Caco-2 (cell line): ENCODE measurements around the gene CTSD. TPM values are rescaled to one million over a fixed set of nuclear protein-coding genes. Genes with fewer than 3 reads are reported as not detected.

Experiments
- BruUV-seq: library from RNA; stranded (reverse); fragments of 400-500 nt; replicated peaks from 2 replicates; lab custom pipeline; 2021; lab: Mats Ljungman, UMichigan
- CTCF ChIA-PET: fragments of 300-600 bp; sonication (Branson Sonifier 250); formaldehyde crosslinking; loops from one replicate; lab custom pipeline; 2022; ENCODE audit warnings: antibody characterized with exemption; lab: Charles Lee
- POLR2A ChIA-PET: fragments of 300-600 bp; sonication (Branson Sonifier 250); formaldehyde crosslinking; loops from one replicate; lab custom pipeline; 2022; ENCODE audit warnings: antibody characterized with exemption; lab: Charles Lee
- DNase-seq, 2 experiments: peaks; one replicate each; pipeline versions ENCODE4 v3.0.0 to v3.0.0-alpha.2; 2020 to 2022
- H3K27me3 ChIP-seq: replicated peaks from 2 replicates; pipeline ENCODE4 v1.6.0; 2011; ENCODE audit warnings: low read length; ENCODE audit not compliant: control insufficient read depth, insufficient read depth
- H3K36me3 ChIP-seq: 2 replicates; pipeline ENCODE4 v1.5.1; 2011; ENCODE audit warnings: low read length; ENCODE audit not compliant: control insufficient read depth, insufficient read depth
- H3K4me1 ChIP-seq: fragments of 250-450 bp; sonication (Bioruptor Pico); 2 replicates; pipeline ENCODE4 v1.5.1; 2020; ENCODE audit warnings: mild to moderate bottlenecking
- H3K4me3 ChIP-seq: 2 replicates; pipeline ENCODE4 v1.5.1; 2011; ENCODE audit warnings: low read depth, mild to moderate bottlenecking, control low read depth, low read length
- H3K9me3 ChIP-seq: fragments of 250-450 bp; sonication (Bioruptor Pico); 2 replicates; pipeline ENCODE4 v1.5.1; 2020; ENCODE audit warnings: mild to moderate bottlenecking, moderate library complexity
- H3K27ac Mint-ChIP-seq: one replicate; pipeline ENCODE4 v1.8.0; 2022; ENCODE audit warnings: mixed read lengths; ENCODE audit not compliant: unreplicated experiment
- H3K27me3 Mint-ChIP-seq: one replicate; pipeline ENCODE4 v1.8.0; 2022; ENCODE audit warnings: mixed read lengths; ENCODE audit not compliant: insufficient read depth, unreplicated experiment
- H3K36me3 Mint-ChIP-seq: one replicate; pipeline ENCODE4 v1.8.0; 2022; ENCODE audit warnings: mild to moderate bottlenecking, mixed read lengths; ENCODE audit not compliant: insufficient read depth, unreplicated experiment
- H3K4me1 Mint-ChIP-seq: one replicate; pipeline ENCODE4 v1.8.0; 2022; ENCODE audit warnings: low read depth, mixed read lengths; ENCODE audit not compliant: unreplicated experiment
- H3K4me3 Mint-ChIP-seq: one replicate; pipeline ENCODE4 v1.8.0; 2022; ENCODE audit warnings: mild to moderate bottlenecking, moderate library complexity, mixed read lengths; ENCODE audit not compliant: unreplicated experiment
- H3K9me3 Mint-ChIP-seq: one replicate; pipeline ENCODE4 v1.8.0; 2022; ENCODE audit warnings: mixed read lengths; ENCODE audit not compliant: unreplicated experiment
- CTCF ChIP-seq, 2 experiments: fragments of 200-600 bp in 1 of 2; IDR thresholded peaks; 1 replicate in 1 of 2; 2 replicates in 1 of 2; pipeline versions ENCODE4 v1.5.1 to v1.8.0; 2011 to 2022; ENCODE audit warnings: antibody characterized with exemption in 1 of 2, control low read depth in 1 of 2, inconsistent platforms in 1 of 2, low read depth in 1 of 2, low read length in 1 of 2, mild to moderate bottlenecking in 1 of 2, moderate library complexity in 1 of 2; ENCODE audit not compliant: insufficient read depth in 1 of 2, severe bottlenecking in 1 of 2, unreplicated experiment in 1 of 2
- intact Hi-C: fragments of 100-400 bp; cut with micrococcal nuclease; formaldehyde crosslinking; loops from one replicate; pipeline ENCODE4 v1.10.0; 2022; ENCODE audit not compliant: unreplicated experiment
- total RNA-seq: library from RNA; stranded (reverse); gene quantifications from 2 replicates; pipeline ENCODE4 v1.2.3, GENCODE V29; 2022

Gene CTSD
- total RNA-seq, 1 experiment from 2014 or later: 335 TPM

DNA sequence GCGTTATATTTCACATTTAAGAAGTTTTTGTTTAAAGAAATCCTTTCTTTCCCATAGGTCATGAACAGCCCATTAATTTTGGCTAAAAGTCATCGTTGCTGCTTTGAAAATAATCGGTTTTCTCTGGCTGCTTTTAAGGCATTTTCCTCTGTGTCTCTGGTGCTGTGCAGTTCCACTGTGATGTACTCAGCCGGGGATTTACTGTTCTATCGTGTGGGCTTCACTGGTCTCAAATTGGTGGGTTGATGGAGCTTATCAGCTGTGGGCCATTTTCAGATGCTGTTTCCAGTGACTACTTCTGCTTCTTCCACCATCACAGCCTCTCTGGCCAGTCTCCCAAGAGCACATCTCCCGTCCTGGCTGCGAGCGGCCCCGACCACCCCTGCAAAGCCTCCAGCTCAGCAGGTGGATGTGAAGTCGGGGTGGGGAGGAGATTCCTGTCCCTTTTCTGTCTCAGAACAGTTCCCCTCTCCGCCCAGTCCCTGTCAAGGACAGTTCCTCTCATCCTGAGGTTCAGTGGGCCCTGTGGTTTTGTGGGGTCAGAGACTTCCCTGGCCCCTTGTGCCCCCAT is 33.6 kb downstream of the CTSD start:
- H3K9me3 Mint-ChIP-seq: peaks cover 10% of the 10 kb centered on the region
- no peak overlapping the region for H3K4me3 Mint-ChIP-seq
- Histone ChIP-seq H3K4me1 (no peaks in the 10 kb centered on the region), H3K9me3 (no peaks in the 10 kb centered on the region), H3K4me3 (no peak overlapping the region), H3K27me3 (no peaks in the 10 kb centered on the region; the same call in 1 of the 2 replicates), H3K36me3 (no peaks in the 10 kb centered on the region)
- peaks cover 19% of the 10 kb centered on the region for H3K27me3 Mint-ChIP-seq
- peak in 1 of 2 experiments; percentile 22 for DNase-seq
- H3K27ac Mint-ChIP-seq: no peak overlapping the region
- no peaks in the 10 kb centered on the region for H3K36me3 Mint-ChIP-seq
- TF ChIP-seq CTCF (IDR thresholded peaks at IDR 0.05; ENCODE audit: insufficient read depth in 1 of 2, low read depth in 1 of 2, low read length in 1 of 2, severe bottlenecking in 1 of 2, unreplicated experiment in 1 of 2): no peak
- ChIA-PET CTCF (no interaction called here), POLR2A (no interaction called here)
- intact Hi-C loops: no loop called here
- BruUV-seq: no TSS peak
- no peaks in the 10 kb centered on the region for H3K4me1 Mint-ChIP-seq

GRCh38 chr11:1729692-1730011 is 34.1 kb downstream of the CTSD start:
- Mint-ChIP-seq H3K36me3 (no peaks in the 10 kb centered on the region), H3K27me3 (peaks cover 21% of the 10 kb centered on the region), H3K9me3 (peaks cover 10% of the 10 kb centered on the region), H3K4me3 (no peak overlapping the region), H3K4me1 (no peaks in the 10 kb centered on the region), H3K27ac (no peak overlapping the region)
- no peak for TF ChIP-seq CTCF (IDR thresholded peaks at IDR 0.05; ENCODE audit: insufficient read depth in 1 of 2, low read depth in 1 of 2, low read length in 1 of 2, severe bottlenecking in 1 of 2, unreplicated experiment in 1 of 2)
- no peak for DNase-seq
- no peak overlapping the region for H3K4me3 ChIP-seq
- H3K9me3 ChIP-seq: no peaks in the 10 kb centered on the region
- CTCF ChIA-PET: no interaction called here
- H3K36me3 ChIP-seq: no peaks in the 10 kb centered on the region
- intact Hi-C loops: no loop called here
- POLR2A ChIA-PET: no interaction called here
- no peaks in the 10 kb centered on the region for H3K4me1 ChIP-seq
- BruUV-seq: no TSS peak
- no peaks in the 10 kb centered on the region; the same call in 1 of the 2 replicates for H3K27me3 ChIP-seq

- ChIA-PET CTCF (no interaction called here), POLR2A (no interaction called here)
- Mint-ChIP-seq H3K36me3 (no peaks in the 10 kb centered on the region), H3K27ac (no peak overlapping the region), H3K4me1 (no peaks in the 10 kb centered on the region), H3K4me3 (no peak overlapping the region), H3K9me3 (peaks cover 10% of the 10 kb centered on the region), H3K27me3 (peaks cover 21% of the 10 kb centered on the region)
- no peak overlapping the region for H3K4me3 ChIP-seq
- no peaks in the 10 kb centered on the region; the same call in 1 of the 2 replicates for H3K27me3 ChIP-seq
- H3K36me3 ChIP-seq: no peaks in the 10 kb centered on the region
- H3K9me3 ChIP-seq: no peaks in the 10 kb centered on the region
- BruUV-seq: no TSS peak
- peak in 1 of 2 experiments; percentile 17 for DNase-seq
- H3K4me1 ChIP-seq: no peaks in the 10 kb centered on the region
- no peak for TF ChIP-seq CTCF (IDR thresholded peaks at IDR 0.05; ENCODE audit: insufficient read depth in 1 of 2, low read depth in 1 of 2, low read length in 1 of 2, severe bottlenecking in 1 of 2, unreplicated experiment in 1 of 2)
- intact Hi-C loops: no loop called here
Observed at GRCh38 chr11:1728931-1729691, 34.6 kb downstream of the CTSD start.
